Caki2 (cell line): Measurements from ENCODE around the gene CCDC71L. TPM values are rescaled to one million over a fixed set of nuclear protein-coding genes. Genes with fewer than 3 reads are reported as not detected.

Source experiments
- DNase-seq: peaks from one replicate; pipeline ENCODE4 v3.0.0-alpha.2; 2015; ENCODE audit warnings: low read depth
- in situ Hi-C: cut with HindIII; loops from 2 replicates; pipeline ENCODE4 v1.10.0; 2016; ENCODE audit warnings: low sequenced_read_pairs, low pct_unique_long_range_greater_than_20kb, mixed read lengths
- total RNA-seq: library from RNA; depleted of rRNA; stranded (reverse); fragments of >200 nt; shearing (Covaris generic); gene quantifications from 2 replicates; pipeline ENCODE4 v1.2.3, GENCODE V29; 2014; ENCODE audit warnings: low replicate concordance

Gene CCDC71L
- total RNA-seq, 1 experiment from 2014 or later, result 24.4 TPM

DNA sequence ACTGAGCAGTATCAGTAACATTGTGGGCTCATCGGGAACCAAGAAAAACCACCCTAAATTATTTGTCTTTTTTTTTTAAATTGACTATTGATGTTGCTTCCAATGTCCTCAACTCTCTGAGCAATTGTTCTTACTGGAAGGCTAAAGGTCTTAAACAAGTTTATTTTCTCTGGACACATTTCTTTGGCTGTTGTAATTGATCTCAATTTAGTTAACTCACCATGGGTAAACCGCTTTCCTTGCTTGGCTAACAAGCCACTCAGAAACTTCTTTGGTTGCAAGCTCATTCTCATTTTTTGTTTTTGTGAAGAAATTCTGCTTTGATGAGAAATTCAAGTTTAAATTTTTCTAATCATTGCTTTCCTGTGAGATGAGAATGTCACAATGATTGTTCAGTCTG lies 25.5 kb downstream of the CCDC71L start:
- no peak for DNase-seq
- in situ Hi-C loops, result no loop called here

DNA sequence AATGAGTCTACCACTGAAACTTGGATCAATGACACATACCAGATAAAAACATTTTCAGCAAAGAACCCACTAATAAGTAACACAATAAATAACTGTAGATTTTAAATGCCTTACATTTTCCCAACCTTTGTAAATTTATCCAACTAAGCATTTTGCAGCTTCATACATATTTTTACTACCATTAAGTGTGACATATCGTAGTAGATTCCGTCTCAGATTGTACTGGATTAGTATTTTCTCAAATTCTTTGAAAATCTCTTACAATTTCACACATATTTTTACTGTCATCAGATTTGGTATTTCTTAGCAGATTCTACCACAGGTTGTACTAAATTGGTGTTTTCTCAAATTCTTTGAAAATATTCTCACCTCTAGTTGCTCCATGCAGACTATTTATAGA lies 26.0 kb downstream of the CCDC71L start:
- DNase-seq, result no peak
- in situ Hi-C loops, result no loop called here

DNA sequence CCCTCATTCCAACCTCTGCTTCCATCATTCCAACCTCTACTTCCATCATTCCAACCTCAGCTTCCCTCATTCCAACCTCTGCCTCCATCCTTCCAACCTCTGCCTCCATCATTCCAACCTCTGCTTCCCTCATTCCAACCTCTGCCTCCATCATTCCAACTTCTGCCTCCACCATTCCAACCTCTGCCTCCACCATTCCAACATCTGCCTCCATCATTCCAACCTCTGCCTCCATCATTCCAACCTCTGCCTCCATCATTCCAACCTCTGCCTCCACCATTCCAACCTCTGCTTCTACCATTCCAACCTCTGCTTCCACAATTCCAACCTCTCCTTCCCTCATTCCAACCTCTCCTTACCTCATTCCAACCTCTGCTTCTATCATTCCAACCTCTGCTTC lies 30.3 kb downstream of the CCDC71L start:
- in situ Hi-C loops, result no loop called here
- no peak for DNase-seq

DNA sequence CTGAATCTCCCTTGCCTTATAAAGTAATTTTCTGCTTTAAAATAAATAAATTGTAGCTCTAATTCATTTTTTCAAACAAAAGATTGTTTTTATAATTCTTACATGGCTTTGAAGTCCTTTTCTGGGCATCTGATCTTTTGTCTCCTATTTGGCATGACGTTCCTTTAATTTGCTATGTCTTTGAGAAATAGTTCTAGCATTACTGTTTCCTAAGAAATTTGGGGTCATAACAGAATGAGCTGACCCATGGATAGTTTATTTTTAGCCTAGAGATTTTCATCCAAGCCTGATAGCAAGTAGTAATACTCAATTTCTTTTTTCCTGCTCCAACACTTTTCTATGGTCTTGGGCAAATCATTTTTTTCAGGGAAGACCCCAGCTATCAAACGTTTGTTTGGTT lies 31.4 kb downstream of the CCDC71L start:
- DNase-seq, result no peak

DNA sequence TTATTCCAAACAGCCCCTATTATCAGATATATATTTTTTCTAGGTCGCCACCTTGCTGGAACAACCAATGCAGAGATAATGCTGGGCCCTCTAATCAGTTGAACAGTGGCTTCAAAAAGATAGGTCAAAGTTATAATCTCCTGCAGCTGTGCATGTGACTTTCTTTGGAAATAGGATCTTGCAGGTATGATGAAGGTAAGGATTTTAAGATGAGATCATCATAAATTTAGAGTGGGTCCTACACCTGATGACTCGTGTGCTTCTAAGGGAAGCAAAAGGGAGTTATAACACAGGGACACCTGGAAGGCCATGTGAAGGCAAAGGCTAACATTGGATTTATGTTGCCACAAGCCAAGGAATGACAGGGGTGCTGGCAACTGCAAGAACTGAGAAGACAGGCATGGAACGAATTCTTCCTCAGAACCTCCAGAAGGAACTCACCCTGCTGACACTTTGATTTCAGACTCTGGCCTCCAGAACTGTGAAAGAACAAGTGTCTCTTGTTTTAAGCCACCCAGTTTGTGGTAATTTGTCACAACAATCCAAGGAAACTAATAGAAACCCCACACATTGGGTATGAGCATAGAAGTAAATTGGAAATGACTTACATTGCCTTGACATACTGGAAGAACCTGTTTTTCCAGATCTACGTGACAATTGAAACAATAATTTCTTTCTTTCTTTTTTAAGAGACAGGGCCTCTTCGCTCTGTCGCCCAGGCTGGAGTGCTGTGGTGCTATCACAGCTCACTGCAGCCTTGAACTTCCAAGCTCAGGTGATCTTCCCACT lies 34.4 kb downstream of the CCDC71L start:
- in situ Hi-C loops, result no loop called here
- DNase-seq, result no peak

More for the DNA sequence above, 31.4 kb downstream of the CCDC71L start:
- in situ Hi-C loops, result no loop called here

DNA sequence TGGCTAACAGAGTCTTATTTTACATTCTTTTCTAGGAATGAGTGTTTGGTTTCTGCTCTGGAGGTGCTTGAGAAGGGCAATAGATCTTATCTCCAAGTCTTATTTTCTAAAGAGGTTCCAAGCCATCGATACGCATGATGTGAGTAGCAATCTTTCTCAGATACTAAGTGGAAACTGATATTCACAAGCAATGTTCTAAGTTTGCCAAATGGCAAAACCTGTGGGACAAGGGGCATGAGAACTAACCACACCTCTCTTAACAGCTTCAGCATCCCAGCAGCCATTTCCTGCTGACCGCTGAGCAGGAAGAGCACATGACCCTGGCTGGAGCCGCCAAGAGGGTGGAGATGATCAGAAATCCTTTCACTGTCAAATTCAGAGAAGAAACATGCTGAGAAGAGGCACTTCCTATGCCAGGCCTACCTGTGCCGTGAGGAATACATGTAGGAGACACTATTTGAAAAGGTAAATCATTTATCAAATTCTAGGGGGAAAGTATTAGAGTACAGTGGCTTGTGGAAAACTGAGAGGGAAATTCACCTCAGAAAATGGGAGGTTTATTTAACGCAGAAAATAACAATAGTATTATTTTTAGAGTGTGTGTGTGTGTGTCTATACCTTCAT lies 35.2 kb downstream of the CCDC71L start:
- in situ Hi-C loops, result no loop called here

DNA sequence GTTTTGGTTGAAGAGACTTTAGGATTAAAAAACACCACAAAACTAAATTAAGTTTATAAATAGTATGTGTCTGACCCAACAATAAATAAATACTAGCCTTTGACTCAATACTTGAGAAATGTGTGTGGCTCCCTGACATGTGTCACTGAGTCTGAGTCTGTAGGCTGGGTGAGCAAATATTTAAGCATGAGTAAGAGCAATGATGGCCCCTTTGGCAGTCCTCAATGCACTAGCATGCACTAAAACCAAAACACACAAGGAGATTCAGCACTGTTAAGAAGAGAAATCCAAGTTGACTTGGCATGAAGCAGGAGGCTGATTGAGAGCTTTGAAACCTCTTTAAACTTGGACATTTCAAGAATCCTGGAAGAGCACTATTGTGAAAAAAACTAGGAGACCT lies 37.1 kb downstream of the CCDC71L start:
- in situ Hi-C loops, result no loop called here
- DNase-seq, result no peak

More for the DNA sequence above, 35.2 kb downstream of the CCDC71L start:
- no peak for DNase-seq

DNA sequence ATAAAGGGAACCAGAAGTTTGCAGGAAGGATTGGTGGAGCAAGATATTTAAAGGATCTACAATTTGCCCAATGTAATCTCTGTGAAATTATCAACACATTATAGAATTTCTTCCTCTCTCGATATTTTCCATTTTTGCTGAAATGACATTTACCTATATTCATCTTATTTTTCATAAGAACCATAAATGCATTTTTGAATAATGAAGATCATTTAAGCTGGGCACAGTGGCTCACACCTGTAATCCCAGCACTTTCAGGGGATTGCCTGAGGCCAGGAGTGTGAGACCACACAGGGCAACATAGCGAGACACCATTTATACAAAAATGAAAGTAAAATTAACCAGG lies 37.7 kb downstream of the CCDC71L start:
- in situ Hi-C loops, result no loop called here
- DNase-seq, result no peak

DNA sequence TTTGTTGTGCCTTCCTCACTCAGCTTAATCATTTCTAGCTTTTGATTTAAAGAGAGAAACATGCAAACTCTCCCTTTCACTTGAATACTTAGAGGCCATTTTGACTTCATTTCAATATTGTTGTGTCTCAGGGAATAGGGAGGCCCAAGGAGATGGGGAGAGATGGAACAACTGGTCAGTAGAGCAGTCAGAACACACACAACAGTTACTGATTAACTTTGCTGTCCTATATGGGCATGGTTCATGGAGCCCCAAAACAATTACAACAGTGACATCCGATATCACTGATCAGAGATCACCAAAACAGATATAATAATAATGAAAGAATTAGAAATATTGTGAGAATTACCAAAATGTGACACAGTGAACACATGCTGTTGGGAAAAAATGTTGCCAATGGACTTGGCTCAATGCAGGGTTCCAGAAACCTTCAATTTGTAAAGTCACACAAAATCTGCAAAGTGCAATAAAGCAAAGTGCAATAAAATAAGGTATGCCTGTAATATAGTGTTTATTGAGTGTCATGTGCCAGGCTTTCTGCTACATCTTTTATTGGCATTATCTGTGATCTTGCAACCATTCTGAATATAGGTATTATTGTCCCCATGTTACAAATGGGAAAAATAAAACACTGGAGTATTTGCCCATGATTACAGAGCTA lies 38.2 kb downstream of the CCDC71L start:
- no peak for DNase-seq
- in situ Hi-C loops, result no loop called here

DNA sequence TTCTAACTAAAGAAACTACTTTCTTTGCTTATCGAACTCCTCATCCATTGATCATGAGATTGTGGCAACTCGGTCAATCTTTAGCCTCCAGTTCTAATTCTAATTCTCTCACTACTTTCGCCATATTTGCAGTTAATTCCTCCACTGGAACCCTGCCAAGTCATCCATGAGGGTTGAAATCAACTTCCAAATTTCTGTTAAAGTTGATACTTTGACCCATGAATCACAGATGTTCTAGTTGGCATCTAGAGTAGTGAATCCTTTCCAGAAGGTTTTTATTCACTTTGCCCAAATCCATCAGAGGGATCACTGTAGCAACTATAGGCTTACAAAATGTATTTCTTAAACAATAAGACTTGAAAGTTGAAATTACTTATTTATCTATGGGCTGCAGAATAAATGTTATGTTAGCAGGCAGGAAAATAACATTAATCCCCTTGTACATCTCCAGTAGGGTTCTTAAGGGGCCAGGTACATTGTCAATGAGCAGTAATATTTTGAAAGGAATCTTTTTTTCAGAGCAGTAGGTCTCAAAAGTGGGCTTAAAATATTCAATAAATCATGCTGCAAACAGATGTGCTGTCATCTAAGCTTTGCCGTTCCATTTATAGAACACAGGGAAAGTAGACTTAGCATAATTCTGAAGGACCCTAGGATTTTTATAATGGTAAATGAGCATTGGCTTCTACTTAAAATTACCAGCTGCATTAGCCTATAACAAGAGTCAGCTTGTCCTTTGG lies 39.4 kb downstream of the CCDC71L start:
- in situ Hi-C loops, result no loop called here
- no peak for DNase-seq

DNA sequence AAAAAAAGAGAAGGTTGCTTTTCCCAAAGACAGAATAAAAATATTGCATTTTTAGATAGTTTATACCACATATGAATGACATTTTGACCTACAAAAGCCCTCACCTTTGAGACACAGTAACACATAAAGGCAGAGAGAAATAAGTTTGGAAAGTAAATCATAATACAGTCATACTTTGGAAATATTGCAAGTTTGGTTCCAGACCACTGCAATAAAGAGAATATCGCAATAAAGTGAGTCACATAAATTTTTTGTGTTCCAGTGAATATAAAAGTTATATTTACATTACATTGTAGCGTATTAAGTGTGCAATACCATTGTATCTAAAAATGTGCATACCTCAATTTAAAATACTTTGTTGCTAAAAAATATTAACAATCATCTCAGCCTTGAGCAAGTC lies 40.3 kb downstream of the CCDC71L start:
- in situ Hi-C loops, result no loop called here

DNA sequence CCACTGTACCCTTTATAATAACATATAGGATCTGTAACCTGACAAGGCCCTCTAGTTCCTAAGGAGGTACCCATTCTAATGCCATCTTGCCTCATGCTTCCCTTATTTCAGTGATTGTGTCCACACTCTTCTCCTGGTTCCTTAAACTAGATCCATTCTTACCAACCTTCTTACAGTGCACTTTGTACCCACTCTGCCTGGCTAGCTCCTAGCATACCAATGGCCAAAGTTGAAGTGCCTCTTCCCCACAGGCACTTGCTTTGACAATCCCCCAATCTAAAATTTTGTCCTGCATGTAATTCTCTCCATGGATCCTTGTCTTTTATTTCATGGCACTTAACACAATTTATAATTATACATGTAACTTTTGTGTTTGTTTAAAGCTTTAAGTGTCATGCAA lies 40.9 kb downstream of the CCDC71L start:
- in situ Hi-C loops, result no loop called here
- DNase-seq, result no peak

More for the DNA sequence above, 40.3 kb downstream of the CCDC71L start:
- DNase-seq, result no peak

DNA sequence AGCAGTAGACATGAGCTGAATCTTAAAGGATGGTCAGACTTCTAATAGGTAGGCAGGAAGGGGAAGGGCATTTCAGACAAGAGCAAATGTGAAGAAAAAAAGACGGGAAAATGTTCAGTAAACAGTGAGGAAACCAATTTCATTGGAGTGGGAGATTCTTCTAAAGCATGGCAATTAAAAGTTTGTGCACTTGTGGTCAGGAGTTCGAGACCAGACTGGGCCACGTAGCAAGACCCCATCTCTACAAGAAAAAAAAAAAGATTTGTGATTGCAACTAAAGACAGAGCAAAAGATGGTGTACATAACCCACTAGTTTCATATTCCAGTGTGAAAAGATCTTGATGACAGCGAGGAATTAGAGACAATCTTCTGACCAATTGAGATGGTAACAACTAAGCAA lies 41.7 kb downstream of the CCDC71L start:
- DNase-seq, result no peak
- in situ Hi-C loops, result no loop called here

DNA sequence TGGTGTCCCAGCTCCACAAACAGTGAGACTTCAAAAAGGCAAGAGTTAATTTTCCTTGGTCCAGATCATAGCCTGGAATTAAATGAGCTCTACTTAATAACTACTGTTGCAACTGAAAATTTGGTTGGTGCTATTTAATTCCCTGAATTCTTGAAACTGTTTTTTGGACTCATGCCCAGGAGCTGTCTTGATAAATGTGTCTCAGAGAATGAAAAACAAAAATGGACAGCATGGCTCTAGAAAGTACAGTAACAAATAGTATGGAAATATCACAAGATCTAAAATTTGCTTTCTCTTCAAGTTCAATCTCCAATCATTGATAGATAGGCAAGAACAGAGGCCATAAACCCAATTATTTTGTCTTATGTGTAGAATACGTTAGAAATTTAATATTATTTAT lies 42.5 kb downstream of the CCDC71L start:
- in situ Hi-C loops, result no loop called here
- no peak for DNase-seq

DNA sequence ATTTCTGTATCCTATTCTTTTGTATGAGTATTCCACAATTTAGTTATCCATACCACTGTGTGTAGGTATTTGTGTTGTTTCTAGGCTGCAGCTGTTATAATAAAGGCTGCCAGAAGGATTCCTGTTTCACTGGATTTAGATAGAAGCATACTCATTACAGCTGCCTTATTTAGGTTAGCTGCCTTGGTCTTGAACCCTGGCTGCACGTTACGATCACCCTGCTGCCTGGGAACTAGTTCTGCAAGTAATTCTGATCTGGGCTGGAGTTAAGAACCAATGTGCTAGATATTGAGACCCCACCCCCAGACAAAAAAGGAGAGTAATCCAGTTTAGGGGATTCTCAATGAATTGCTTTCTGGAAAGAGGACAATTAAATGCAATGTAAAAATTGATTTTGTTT lies 43.1 kb downstream of the CCDC71L start:
- in situ Hi-C loops, result no loop called here

DNA sequence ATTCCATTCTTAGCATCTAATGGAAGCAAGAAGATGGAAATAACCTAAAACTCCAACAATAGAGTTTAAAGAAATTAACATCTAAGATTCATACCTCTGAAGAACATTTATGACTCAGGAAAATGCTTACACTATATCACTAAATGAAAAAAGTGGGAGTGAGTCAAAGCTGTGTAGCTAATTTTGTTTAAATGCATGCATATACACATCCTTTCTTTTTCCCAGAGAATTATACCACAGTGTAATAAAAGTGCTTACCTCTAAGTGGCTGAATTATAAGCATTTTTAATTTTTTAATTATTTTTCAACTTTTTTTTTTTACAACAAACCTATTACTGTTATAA lies 44.3 kb downstream of the CCDC71L start:
- in situ Hi-C loops, result no loop called here
- DNase-seq, result no peak

More for the DNA sequence above, 43.1 kb downstream of the CCDC71L start:
- DNase-seq, result no peak

DNA sequence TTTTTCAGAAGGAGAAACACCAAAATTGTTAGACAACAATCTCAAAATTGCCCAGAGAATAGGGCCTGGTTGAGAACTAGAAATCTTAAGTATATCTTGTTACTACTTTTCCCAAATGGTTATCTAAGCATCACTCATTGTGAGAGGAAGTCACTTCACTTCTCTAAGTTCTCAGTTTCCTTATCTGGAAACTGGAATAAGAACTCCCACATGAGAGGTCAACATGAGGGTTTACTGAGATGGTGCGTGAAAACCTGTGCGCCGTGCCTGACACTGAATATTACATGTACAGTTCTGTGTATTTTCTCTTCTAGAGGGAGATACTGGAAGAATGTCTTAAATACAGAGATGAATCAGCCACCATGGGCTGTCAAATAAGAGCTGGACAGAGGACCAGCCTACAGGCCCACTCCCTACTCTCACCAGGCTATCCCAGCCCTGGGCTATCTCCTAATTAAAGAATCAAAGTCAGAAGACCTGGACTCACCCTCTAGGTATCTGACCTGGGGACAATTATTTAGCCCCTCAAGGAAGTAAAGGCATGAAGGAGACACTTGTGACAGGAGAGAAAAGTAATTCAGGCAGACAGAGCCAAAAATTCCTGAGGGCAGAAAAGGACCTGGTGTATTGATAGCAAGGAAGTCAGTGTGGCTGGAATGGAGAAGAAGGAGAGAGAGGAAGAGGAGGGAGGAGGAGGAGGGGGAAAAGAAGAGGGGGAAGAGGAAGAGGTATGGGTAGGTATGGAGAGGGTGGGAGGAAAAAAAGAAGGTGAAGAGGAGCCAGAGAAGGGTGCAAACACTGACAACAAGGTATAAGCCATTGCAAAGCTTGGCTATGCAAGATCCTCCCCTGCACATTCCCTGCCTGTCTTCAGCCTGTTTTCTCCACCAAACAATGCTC lies 44.9 kb downstream of the CCDC71L start:
- in situ Hi-C loops, result no loop called here
- DNase-seq, result no peak

DNA sequence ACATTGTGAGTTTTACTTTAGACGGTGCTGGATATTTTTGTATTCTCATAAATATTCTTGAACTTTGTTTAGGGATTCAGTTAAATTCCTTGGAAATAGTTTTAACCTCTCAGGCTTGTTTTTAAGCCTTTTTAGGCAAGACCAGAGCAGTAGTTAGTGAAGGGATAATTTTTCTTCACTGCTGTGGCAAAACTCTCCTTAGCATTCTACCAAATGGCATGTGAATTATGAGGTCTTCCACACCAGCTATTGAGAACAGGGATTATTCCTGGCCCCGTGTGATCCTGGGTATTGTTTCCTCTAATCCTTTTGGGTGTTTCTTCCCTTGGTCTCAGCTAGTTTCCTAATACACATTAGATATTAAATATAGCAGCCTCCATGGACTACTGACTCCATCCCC lies 46.2 kb downstream of the CCDC71L start:
- in situ Hi-C loops, result no loop called here

More for the DNA sequence above, 46.2 kb downstream of the CCDC71L start:
- DNase-seq, result no peak
